ENCODE measurements around the gene TENT4A. TPM values are rescaled to one million over a fixed set of nuclear protein-coding genes. Genes with fewer than 3 reads are reported as not detected.

The TENT4A gene
- total and polyA plus RNA-seq, 2 of the 4 experiments (the other 2 are of a cell fraction): 5.9 to 17.2 TPM

DNA sequence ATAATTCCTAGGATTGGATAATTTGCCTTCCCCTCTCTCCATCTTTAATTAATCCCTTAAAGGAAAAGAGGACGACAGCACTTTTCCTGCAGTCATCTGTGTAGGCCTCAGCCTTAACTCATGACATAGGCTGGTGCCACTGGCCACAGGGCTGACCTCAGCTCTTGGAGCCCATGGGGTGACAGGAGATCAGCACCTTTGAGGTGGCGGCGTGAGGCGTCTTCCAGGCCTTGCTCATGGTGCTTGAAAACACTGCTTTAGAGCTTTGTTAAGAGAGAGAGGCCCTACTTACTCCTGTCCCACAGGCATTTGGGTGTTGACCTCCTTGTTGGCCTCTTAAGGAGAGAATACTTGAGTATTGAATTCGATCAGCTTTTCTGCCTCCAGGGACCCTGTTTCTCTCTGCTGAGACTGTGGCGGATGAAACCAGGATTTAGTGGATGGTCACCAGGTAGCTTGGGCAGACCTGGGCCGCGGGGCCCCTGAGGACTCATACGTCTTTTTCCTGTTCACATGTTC is 23.4 kb downstream of the TENT4A start:
- TF ChIP-seq, protein P1, sequence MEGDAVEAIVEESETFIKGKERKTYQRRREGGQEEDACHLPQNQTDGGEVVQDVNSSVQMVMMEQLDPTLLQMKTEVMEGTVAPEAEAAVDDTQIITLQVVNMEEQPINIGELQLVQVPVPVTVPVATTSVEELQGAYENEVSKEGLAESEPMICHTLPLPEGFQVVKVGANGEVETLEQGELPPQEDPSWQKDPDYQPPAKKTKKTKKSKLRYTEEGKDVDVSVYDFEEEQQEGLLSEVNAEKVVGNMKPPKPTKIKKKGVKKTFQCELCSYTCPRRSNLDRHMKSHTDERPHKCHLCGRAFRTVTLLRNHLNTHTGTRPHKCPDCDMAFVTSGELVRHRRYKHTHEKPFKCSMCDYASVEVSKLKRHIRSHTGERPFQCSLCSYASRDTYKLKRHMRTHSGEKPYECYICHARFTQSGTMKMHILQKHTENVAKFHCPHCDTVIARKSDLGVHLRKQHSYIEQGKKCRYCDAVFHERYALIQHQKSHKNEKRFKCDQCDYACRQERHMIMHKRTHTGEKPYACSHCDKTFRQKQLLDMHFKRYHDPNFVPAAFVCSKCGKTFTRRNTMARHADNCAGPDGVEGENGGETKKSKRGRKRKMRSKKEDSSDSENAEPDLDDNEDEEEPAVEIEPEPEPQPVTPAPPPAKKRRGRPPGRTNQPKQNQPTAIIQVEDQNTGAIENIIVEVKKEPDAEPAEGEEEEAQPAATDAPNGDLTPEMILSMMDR (conservative IDR thresholded peaks at IDR 0.05; ENCODE audit: low read depth, low read length): no peak
- no peak for TF ChIP-seq MAZ (IDR thresholded peaks at IDR 0.05; ENCODE audit: borderline replicate concordance, low read depth, low read length)
- ATAC-seq (ENCODE audit: low read depth) (no peak), DNase-seq (no peak)
- Histone ChIP-seq H3K27me3 (ENCODE audit: control insufficient read depth, insufficient read depth, low read length) (no peaks in the 10 kb centered on the region), H3K4ac (ENCODE audit: low read depth, low read length) (no peak overlapping the region), H3K9me3 (ENCODE audit: control insufficient read depth, insufficient read depth, low read length) (no peaks in the 10 kb centered on the region), H4K8ac (ENCODE audit: low read depth in 2 of 2, low read length in 2 of 2) (no peak overlapping the region), H4K20me1 (ENCODE audit: insufficient read depth, low read length) (peaks cover 37% of the 10 kb centered on the region), H4K5ac (ENCODE audit: low read depth, low read length) (no peak overlapping the region), H2BK5ac (ENCODE audit: low read depth, low read length, poor library complexity, severe bottlenecking) (no peak overlapping the region), H3K23ac (ENCODE audit: low read depth, low read length) (no peak overlapping the region), H3K36me3 (ENCODE audit: control insufficient read depth, insufficient read depth, low read length) (peaks cover 26% of the 10 kb centered on the region), H4K91ac (ENCODE audit: insufficient read depth, low read depth, low read length) (no peak overlapping the region), H3K18ac (ENCODE audit: low read depth, low read length) (no peak overlapping the region), H3K9ac (ENCODE audit: low read depth, low read length) (no peak overlapping the region), H3K9me1 (ENCODE audit: insufficient read depth, low read length) (peaks cover 24% of the 10 kb centered on the region), H2AK5ac (ENCODE audit: low read depth, low read length) (no peak overlapping the region), H2AFZ (replicated peaks; ENCODE audit: low read length, poor library complexity) (no peak overlapping the region), H3K4me2 (ENCODE audit: low read depth, low read length) (no peak overlapping the region), H3K14ac (replicated peaks; ENCODE audit: low read depth, low read length) (no peak overlapping the region; the same call in 1 of the 2 replicates), H3K56ac (ENCODE audit: extremely low read depth, insufficient read depth, low read length) (no peak overlapping the region), H2AK9ac (replicated peaks; ENCODE audit: low read depth, low read length, poor library complexity) (no peak overlapping the region), H3K27ac (ENCODE audit: insufficient read depth, low read length) (no peak overlapping the region), H3K79me1 (ENCODE audit: low read depth in 1 of 2, low read length in 2 of 2) (peaks cover 47 to 70% of the 10 kb centered on the region in 2 experiments), H2BK15ac (ENCODE audit: low read depth, low read length) (no peak overlapping the region), H3K4me3 (ENCODE audit: insufficient read depth, low read depth, low read length) (no peak overlapping the region), H2BK20ac (ENCODE audit: low read depth, low read length) (no peak overlapping the region), H2BK120ac (ENCODE audit: low read depth, low read length) (no peak overlapping the region), H3K4me1 (ENCODE audit: control insufficient read depth, insufficient read depth, low read length) (peaks cover 22% of the 10 kb centered on the region)
- intact Hi-C loops (cut with micrococcal nuclease) (no loop called here), in situ Hi-C loops (cut with MboI; ENCODE audit: low sequenced_read_pairs) (loop anchor here (25.0 kb wide), 1 partner anchor 1249 kb away; no protein-coding TSS in a partner anchor), dilution Hi-C loops (cut with HindIII; ENCODE audit: low sequenced_read_pairs, unreplicated experiment) (no loop called here)
- WGBS, 2 experiments (ENCODE audit: extremely low coverage in 2 of 2, insufficient read length in 1 of 2): 100% methylated on average over 1 of the region's 9 CpGs; no CpG with 5 or more reads in 1 of the 2 experiments
- ChIA-PET CTCF (no interaction called here), POLR2A (ENCODE audit: unreplicated experiment) (no interaction called here)
- BruUV-seq (replicated peaks): no TSS peak
